KG1 (cell line): Measurements from ENCODE around the gene TH.
"Not testable (repeated sequence)": the region's sequence is repeated elsewhere in the genome, so short reads cannot be mapped to it uniquely, and the experiment has no call there.

ENCODE experiments used
- DNase-seq: peaks from one replicate; lab custom pipeline; 2025; lab: John Stamatoyannopoulos, UW

TH gene

GRCh38 chr11:2178055-2178773, 6.6 kb upstream of the TH start:
- not testable (repeated sequence) for DNase-seq

- DNase-seq = no peak
Measured at GRCh38 chr11:2177076-2177475, 5.5 kb upstream of the TH start.

GRCh38 chr11:2176389-2176900, 4.8 kb upstream of the TH start:
- no peak for DNase-seq

GRCh38 chr11:2175659-2176058, 4.0 kb upstream of the TH start:
- DNase-seq = no peak

- DNase-seq = no peak
Measured at GRCh38 chr11:2174361-2174760, 2.7 kb upstream of the TH start.

- no peak for DNase-seq
Measured at GRCh38 chr11:2173761-2174160, 2.1 kb upstream of the TH start.

- DNase-seq = no peak
Measured at GRCh38 chr11:2173150-2173693, 1.6 kb upstream of the TH start.

GRCh38 chr11:2172676-2173075, 1.1 kb upstream of the TH start:
- no peak for DNase-seq

GRCh38 chr11:2169626-2170570, 1.7 kb downstream of the TH start:
- no peak for DNase-seq

- no peak for DNase-seq
Measured at GRCh38 chr11:2169005-2169378, 2.6 kb downstream of the TH start.

GRCh38 chr11:2168286-2169004, 3.2 kb downstream of the TH start:
- no peak for DNase-seq

- DNase-seq = no peak
Measured at GRCh38 chr11:2167141-2168045, 4.2 kb downstream of the TH start.

GRCh38 chr11:2166091-2166851, 5.3 kb downstream of the TH start:
- no peak for DNase-seq

- no peak for DNase-seq
Measured at GRCh38 chr11:2165571-2165970, 6.0 kb downstream of the TH start.

- DNase-seq = no peak
Measured at GRCh38 chr11:2164861-2165555, 6.6 kb downstream of the TH start.

GRCh38 chr11:2164081-2164480, 7.5 kb downstream of the TH start:
- DNase-seq = no peak

- DNase-seq = no peak
Measured at GRCh38 chr11:2163428-2163978, 8.1 kb downstream of the TH start.

- no peak for DNase-seq
Measured at GRCh38 chr11:2160736-2161259, 10.8 kb downstream of the TH start, which contains the start of gene INS. TSS of gene INS (minus strand) at chr11:2161209. CDS start at chr11:2160971, 238 bp downstream.
